Fibroblast of lung (primary cell): Measurements from ENCODE around the gene FGF1. TPM values are rescaled to one million over a fixed set of nuclear protein-coding genes. Genes with fewer than 3 reads are reported as not detected.

Experiments
- DNase-seq, 2 donors: peaks; one replicate each; pipeline versions ENCODE4 v3.0.0 to v3.0.0-alpha.2; 2010; ENCODE audit warnings: low read depth in 2 of 2
- H2AFZ ChIP-seq: 2 replicates; pipeline ENCODE4 v1.5.1; 2012; ENCODE audit warnings: low read length, control low read depth, inconsistent platforms
- H3K27ac ChIP-seq: 2 replicates; pipeline ENCODE4 v1.5.1; 2011; ENCODE audit warnings: low read length, control low read depth; ENCODE audit not compliant: insufficient read depth
- H3K27me3 ChIP-seq: 2 replicates; pipeline ENCODE4 v1.5.1; 2011; ENCODE audit warnings: mild to moderate bottlenecking, low read length; ENCODE audit not compliant: control insufficient read depth, insufficient read depth
- H3K36me3 ChIP-seq: 2 replicates; pipeline ENCODE4 v1.5.1; 2011; ENCODE audit warnings: low read length; ENCODE audit not compliant: control insufficient read depth, insufficient read depth
- H3K4me1 ChIP-seq: 2 replicates; pipeline ENCODE4 v1.5.1; 2011; ENCODE audit warnings: low read length; ENCODE audit not compliant: control insufficient read depth, insufficient read depth; ENCODE audit errors: extremely low read depth
- H3K4me2 ChIP-seq: 2 replicates; pipeline ENCODE4 v1.5.1; 2011; ENCODE audit warnings: low read length, control low read depth; ENCODE audit not compliant: insufficient read depth; ENCODE audit errors: extremely low read depth
- H3K4me3 ChIP-seq, 4 experiments: fragments of 200-600 bp in 1 of 4; sonication (generic) in 1 of 4; replicated peaks in 1 of 4; 2 replicates each; pipeline ENCODE4 v1.5.1; 2011 to 2016; ENCODE audit warnings: low read length in 4 of 4, low read depth in 3 of 4, mild to moderate bottlenecking in 3 of 4, control low read depth in 2 of 4, inconsistent platforms in 1 of 4, mixed read lengths in 1 of 4; ENCODE audit not compliant: insufficient read depth in 1 of 4; ENCODE audit errors: control extremely low read depth in 1 of 4
- H3K79me2 ChIP-seq: 2 replicates; pipeline ENCODE4 v1.5.1; 2012; ENCODE audit warnings: mild to moderate bottlenecking, low read length, inconsistent platforms; ENCODE audit not compliant: control insufficient read depth, insufficient read depth
- H3K9ac ChIP-seq: 2 replicates; pipeline ENCODE4 v1.5.1; 2011; ENCODE audit warnings: mild to moderate bottlenecking, low read length, control low read depth; ENCODE audit not compliant: insufficient read depth
- H3K9me3 ChIP-seq: 2 replicates; pipeline ENCODE4 v1.5.1; 2012; ENCODE audit warnings: low read depth, low read length; ENCODE audit not compliant: control insufficient read depth, insufficient read depth
- H4K20me1 ChIP-seq: 2 replicates; pipeline ENCODE4 v1.5.1; 2011; ENCODE audit warnings: low read length; ENCODE audit not compliant: control insufficient read depth, insufficient read depth; ENCODE audit errors: extremely low read depth
- EZH2 ChIP-seq: IDR thresholded peaks from 2 replicates; pipeline ENCODE4 v1.5.1; 2012; ENCODE audit warnings: low read length, control low read depth, mild to moderate bottlenecking; ENCODE audit errors: missing control alignments
- polyA plus RNA-seq, 2 donors: library from polyadenylated mRNA; depleted of rRNA in 1 of 2; stranded (reverse) in 1 of 2; unstranded in 1 of 2; fragments of >200 nt; gene quantifications; 2 replicates each; pipeline ENCODE4 v1.2.1, GENCODE V29; 2011 to 2012; ENCODE audit warnings: missing spikeins in 1 of 2
- total RNA-seq: library from RNA; depleted of rRNA; stranded (reverse); fragments of >200 nt; gene quantifications from 2 replicates; pipeline ENCODE4 v1.2.1, GENCODE V29; 2014
- TF ChIP-seq, protein P1 (sequence below), 2 donors: IDR thresholded peaks in 1 of 2; conservative IDR thresholded peaks in 1 of 2; 1 replicate in 1 of 2; 2 replicates in 1 of 2; pipeline ENCODE4 v1.5.1; 2011 to 2012; ENCODE audit warnings: low read length in 2 of 2, control low read depth in 1 of 2, inconsistent platforms in 1 of 2, low read depth in 1 of 2, mild to moderate bottlenecking in 1 of 2

The FGF1 gene
- total and polyA plus RNA-seq, 2 donors (not counting 1 experiment from before 2014, with no cell fraction given), result 3.5 to 17.7 TPM

DNA sequence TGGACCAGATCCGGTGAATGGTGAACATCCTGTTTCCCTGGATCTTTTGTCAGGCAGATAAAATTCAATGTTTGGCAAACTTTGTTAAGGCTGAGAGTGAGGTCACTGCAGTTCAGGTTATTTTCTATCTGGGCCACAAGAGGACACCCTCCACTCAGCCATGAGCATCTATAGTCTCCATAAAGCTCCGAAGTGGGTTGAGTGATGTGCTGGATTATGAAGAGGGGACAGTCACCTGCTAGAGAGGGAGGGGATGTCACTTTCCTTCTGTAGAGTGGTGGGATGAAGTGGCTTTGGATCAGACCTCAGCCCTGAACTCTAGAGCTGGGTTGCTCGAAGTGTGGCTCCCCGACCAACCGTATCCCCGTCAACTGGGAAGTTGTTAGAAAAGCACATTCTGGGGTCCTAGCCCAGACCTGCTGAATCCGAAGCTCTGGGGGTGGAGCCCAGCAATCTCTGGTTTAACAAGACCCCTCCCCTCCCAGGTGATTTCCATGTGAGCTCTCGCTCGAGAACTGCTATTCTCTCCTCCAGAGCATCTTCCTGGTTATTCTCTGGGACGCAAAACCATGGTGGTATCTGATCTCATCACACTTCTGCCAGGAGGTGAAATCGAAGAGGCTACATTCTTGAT, 31.8 kb upstream of the FGF1 start:
- peak; percentile 52 to 79 for DNase-seq

DNA sequence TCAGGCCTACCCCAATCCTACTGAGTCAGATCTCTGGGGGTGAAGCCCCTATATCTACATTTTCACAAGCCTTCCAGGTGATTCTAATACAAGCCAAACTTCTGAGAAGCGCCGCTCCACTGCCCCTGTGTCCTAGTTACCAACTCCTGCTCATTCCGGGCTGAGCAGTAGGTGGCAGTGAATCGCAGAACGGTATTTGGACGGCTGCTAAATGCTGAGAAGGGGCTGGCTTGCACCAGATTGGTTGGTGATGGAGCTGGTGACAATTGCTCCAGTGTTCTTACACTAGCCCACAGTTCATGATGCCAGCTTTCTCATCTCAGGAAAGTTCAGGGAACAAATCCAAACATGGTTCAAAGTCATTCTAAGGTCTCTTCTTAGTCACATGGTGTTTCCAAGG, 31.1 kb upstream of the FGF1 start:
- TF ChIP-seq, protein P1, sequence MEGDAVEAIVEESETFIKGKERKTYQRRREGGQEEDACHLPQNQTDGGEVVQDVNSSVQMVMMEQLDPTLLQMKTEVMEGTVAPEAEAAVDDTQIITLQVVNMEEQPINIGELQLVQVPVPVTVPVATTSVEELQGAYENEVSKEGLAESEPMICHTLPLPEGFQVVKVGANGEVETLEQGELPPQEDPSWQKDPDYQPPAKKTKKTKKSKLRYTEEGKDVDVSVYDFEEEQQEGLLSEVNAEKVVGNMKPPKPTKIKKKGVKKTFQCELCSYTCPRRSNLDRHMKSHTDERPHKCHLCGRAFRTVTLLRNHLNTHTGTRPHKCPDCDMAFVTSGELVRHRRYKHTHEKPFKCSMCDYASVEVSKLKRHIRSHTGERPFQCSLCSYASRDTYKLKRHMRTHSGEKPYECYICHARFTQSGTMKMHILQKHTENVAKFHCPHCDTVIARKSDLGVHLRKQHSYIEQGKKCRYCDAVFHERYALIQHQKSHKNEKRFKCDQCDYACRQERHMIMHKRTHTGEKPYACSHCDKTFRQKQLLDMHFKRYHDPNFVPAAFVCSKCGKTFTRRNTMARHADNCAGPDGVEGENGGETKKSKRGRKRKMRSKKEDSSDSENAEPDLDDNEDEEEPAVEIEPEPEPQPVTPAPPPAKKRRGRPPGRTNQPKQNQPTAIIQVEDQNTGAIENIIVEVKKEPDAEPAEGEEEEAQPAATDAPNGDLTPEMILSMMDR (conservative IDR thresholded peaks at IDR 0.05 in 1 of 2, IDR thresholded peaks at IDR 0.05 in 1 of 2; ENCODE audit: low read depth in 1 of 2, low read length in 2 of 2), result peak; percentile 47 to 72
- no peak for TF ChIP-seq EZH2
- no peak overlapping the region for H3K4me2 ChIP-seq
- no peak overlapping the region for H3K9ac ChIP-seq
- H3K27me3 ChIP-seq, result no peaks in the 10 kb centered on the region
- no peak overlapping the region for H2AFZ ChIP-seq
- DNase-seq, result peak; percentile 57 to 62
- H3K4me3 ChIP-seq, result no peak overlapping the region
- peaks cover 10% of the 10 kb centered on the region for H3K4me1 ChIP-seq
- H3K36me3 ChIP-seq, result no peaks in the 10 kb centered on the region
- no peak overlapping the region for H3K27ac ChIP-seq
- H3K79me2 ChIP-seq, result no peaks in the 10 kb centered on the region
- no peaks in the 10 kb centered on the region for H4K20me1 ChIP-seq
- H3K9me3 ChIP-seq, result no peaks in the 10 kb centered on the region

More for the DNA sequence above, 31.8 kb upstream of the FGF1 start:
- H3K79me2 ChIP-seq, result no peaks in the 10 kb centered on the region
- H3K27me3 ChIP-seq, result no peaks in the 10 kb centered on the region
- no peak overlapping the region for H2AFZ ChIP-seq
- H4K20me1 ChIP-seq, result no peaks in the 10 kb centered on the region
- H3K4me1 ChIP-seq, result peaks cover 9% of the 10 kb centered on the region
- no peaks in the 10 kb centered on the region for H3K36me3 ChIP-seq
- no peak overlapping the region for H3K4me3 ChIP-seq
- H3K27ac ChIP-seq, result no peak overlapping the region
- no peak overlapping the region for H3K9ac ChIP-seq
- no peaks in the 10 kb centered on the region for H3K9me3 ChIP-seq
- no peak for TF ChIP-seq EZH2
- TF ChIP-seq, protein P1 (conservative IDR thresholded peaks at IDR 0.05 in 1 of 2, IDR thresholded peaks at IDR 0.05 in 1 of 2; ENCODE audit: low read depth in 1 of 2, low read length in 2 of 2), result peak; percentile 84 to 91
- H3K4me2 ChIP-seq, result no peak overlapping the region

DNA sequence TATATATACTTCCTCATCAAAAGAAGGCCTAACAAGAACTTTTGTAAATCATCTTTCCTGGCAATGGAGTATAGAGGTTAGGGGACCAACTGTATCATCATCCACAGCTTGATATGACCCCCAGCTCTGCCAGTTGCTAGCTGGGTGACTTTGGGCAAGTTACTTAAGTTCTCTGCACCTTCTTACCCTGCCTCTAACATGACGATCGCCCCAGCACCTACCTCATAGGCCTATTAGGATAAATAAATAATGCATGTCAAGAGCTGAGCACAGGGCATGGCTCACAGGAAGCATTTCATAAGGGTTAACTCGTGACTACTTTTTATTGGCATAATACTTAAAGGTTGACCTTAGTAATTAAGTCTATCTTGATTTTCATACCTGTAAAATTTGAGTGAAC, 29.4 kb upstream of the FGF1 start:
- TF ChIP-seq, protein P1 (conservative IDR thresholded peaks at IDR 0.05 in 1 of 2, IDR thresholded peaks at IDR 0.05 in 1 of 2; ENCODE audit: low read depth in 1 of 2, low read length in 2 of 2), result no peak
- no peak for TF ChIP-seq EZH2
- no peaks in the 10 kb centered on the region for H3K27me3 ChIP-seq
- H3K36me3 ChIP-seq, result no peaks in the 10 kb centered on the region
- no peak overlapping the region for H3K9ac ChIP-seq
- H3K79me2 ChIP-seq, result no peaks in the 10 kb centered on the region
- no peak overlapping the region for H3K4me2 ChIP-seq
- DNase-seq, result no peak
- H3K4me1 ChIP-seq, result peaks cover 7% of the 10 kb centered on the region
- no peak overlapping the region for H3K4me3 ChIP-seq
- no peak overlapping the region for H2AFZ ChIP-seq
- H3K27ac ChIP-seq, result no peak overlapping the region
- no peaks in the 10 kb centered on the region for H4K20me1 ChIP-seq
- H3K9me3 ChIP-seq, result no peaks in the 10 kb centered on the region
